NCI-H345 treated with DMSO at 0.1 percent for 48 hours (cell line): Measurements from ENCODE around the gene TRIM69.

ENCODE experiments used
- DNase-seq: peaks from one replicate; lab custom pipeline; 2025; ENCODE audit not compliant: unreplicated experiment; lab: John Stamatoyannopoulos, UW

TRIM69 gene

DNA sequence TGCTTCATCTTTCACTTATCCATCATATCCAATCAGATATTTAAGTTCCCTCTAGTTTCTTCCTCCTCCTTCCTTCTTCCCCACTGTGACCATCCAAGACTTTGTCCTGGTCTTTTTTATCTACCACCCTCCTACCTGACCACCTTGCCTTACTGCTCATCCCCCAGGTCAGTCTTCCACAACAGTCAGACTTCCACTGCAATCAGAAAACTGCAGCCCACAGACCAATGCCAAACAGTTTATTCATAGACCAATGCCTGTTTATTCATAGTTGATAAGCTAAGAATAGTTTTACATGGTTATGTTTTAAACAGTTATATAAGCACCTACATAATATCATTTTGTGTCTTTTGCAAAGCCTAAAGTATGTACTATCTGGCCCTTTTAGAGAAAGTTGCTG lies 65.5 kb downstream of the TRIM69 start:
- DNase-seq, result no peak

DNA sequence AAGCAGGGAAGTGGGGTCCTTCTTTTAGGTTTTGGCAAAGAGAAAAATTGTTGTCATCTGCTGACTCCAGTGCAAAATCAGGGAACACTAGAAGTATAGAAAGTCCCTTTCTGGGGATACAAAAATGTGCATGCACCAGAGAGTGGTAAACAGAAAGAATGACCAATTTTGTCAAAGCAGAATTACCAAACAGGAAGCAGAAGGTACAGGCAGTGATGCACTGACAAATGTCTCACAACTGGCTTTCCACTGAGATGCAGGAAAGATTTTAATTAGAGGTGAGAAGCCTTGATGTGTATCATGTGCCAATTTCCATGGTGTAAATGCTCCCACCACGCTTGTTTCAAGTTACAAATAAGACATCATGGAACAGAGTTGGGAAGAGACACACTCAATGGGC lies 66.0 kb downstream of the TRIM69 start:
- DNase-seq, result no peak

DNA sequence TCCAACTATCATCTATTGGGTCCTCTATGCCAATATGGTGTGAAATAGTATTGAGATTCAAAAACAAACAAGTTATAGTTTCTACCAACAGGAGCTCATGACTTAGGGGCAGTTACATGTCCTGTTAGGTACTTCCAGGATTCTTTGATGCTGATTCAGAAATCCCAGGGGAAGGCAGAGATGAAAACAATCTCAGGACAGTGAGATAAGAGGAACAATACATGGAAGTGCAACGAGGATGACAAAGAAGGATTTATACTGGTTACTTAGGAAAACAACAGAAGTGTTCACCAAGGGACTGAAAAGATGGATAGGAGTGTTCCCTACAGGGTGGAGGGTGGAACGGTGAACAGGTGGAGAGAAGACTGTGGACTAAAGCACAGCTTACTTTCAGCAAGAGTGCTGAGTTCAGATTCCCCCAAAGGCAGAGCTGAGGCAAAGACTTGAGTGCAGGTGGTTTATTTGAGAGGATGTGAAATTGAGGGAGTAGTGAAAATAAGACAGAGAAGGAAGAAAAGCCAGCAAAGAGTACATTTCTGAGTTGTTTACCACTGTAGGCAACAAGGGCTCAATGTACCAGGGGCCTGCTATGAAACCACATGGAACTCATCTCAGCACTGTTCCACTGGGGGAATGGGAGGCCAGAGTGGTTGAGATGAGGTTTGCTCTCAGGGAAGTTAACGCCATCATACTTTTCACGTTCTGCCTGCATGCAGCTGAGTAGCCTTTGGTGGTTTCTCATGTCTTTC lies 68.1 kb downstream of the TRIM69 start:
- no peak for DNase-seq

DNA sequence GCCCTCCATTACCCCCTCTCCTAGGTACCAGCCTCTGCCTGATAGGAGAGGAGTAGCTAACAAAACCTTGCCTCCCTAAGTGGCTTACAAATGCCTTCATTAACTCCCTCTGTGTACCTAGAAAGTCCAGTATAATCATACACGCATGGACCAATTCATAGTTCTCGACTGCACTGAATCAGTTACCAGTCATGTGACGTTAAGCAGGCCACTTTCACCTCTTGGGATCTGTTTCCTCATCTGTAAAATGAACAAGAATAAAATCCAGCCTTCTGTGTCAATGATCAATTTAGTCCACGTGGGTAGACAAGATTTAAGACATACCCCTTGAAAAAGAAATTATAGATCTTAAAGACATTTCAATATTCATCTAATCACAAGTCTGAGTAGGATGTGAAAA lies 72.2 kb downstream of the TRIM69 start:
- no peak for DNase-seq

DNA sequence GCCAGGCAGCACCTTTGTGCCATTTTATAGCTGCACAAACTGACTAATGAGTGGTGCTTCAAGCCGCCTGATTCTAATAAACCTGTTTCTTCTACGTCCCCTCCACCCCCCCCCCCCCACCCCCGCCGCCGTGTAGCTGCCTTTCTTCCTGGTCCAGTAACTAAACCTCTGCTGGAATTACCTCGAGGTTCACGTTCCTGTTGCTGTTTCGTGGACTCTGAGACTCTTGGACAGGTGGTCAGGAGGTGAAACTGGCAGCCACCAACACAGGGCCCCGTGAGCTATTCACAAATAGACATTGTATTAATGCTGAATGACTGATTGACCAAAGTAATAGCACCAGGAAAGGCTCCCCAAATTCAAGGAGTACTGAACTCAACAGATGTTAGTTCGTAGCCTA lies 73.9 kb downstream of the TRIM69 start:
- no peak for DNase-seq

DNA sequence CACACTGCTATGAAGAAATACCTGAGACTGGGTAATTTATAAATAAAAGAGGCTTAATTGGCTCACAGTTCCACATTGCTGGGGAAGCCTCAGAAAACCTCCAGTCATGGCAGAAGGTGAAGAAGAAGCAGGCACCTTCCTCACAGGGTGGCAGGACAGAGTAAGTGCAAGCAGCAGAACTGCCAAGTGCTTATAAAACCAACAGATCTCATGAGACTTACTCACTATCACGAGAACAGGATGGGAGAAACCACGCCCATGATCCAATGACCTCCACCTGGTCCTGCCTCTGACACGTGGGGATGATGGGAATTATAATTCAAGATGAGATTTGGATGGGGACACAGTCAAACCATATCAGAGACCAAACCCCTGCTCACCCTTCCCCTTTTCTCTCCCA lies 75.0 kb downstream of the TRIM69 start:
- DNase-seq, result peak; percentile 89

DNA sequence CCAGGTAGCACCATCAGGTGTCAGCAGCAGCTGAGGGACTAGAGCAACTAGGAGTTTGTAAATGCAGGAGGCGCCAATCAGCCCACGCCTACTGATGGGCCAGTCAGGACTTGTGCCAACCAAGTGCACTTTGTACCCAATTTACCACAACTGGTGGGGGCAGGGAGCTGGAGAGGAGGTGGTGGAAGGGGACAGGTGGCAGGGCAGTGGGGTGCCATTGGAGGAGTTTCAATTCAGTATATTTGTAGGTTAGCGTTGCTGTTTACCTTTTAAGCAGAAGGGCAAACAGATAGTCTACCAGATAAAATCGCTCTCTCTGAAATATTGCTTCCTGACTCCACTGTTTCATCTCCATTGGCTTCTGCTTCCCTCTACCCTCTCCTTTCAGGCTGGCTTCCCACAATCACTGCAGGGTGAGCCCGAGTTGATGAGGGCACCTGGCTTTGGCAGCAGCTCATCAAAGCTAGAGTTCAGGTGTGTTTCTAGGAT lies 75.7 kb downstream of the TRIM69 start:
- DNase-seq, result peak; percentile 99

DNA sequence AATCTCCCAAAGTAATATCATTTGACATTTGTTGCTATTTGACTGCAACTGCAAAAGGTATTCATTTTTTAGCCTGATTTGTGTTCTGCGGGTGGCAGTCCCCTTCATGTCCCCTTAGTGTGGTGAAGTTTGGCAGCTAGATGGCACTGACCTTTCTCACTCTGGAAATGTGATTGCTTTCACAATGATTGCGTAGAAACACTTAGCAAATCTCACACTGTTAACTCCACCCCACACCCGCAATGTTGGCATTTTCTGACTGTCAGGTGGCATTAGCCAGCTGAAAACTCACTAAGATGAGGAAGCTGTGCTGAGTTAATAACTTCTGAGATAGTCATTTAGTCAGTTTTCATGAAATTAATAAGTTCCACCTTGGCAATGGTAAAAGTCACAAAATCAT lies 76.9 kb downstream of the TRIM69 start:
- no peak for DNase-seq
